A549 (cell line): ENCODE data around the gene FATE1. TPM values are rescaled to one million over a fixed set of nuclear protein-coding genes. Genes with fewer than 3 reads are reported as not detected.

Experiments used
- ATAC-seq, 2 experiments: fragments of 200-7000 bp in 1 of 2; fragments of >200 bp in 1 of 2; cut with Nextera tagmentation in 1 of 2; cut with Tn5 transposase in 1 of 2; 3 replicates each; pipeline versions ENCODE4 v1.8.0 to v1.9.1; 2018 to 2020; ENCODE audit warnings: mild to moderate bottlenecking in 1 of 2, moderate library complexity in 1 of 2
- CTCF ChIA-PET: fragments of 300-600 bp; sonication (Branson Sonifier 250); formaldehyde crosslinking; extraction: SDS; loops from one replicate; lab custom pipeline; 2021; ENCODE audit warnings: antibody characterized with exemption, inconsistent platforms; lab: Yijun Ruan, JAX
- POLR2A ChIA-PET: fragments of 350-600 bp; formaldehyde crosslinking; extraction: SDS; loops from one replicate; lab custom pipeline; 2021; ENCODE audit warnings: antibody characterized with exemption, inconsistent platforms; lab: Yijun Ruan, JAX
- DNase-seq, 2 experiments: peaks; one replicate each; pipeline versions ENCODE4 v3.0.0 to v3.0.0-alpha.2; 2011 to 2016; ENCODE audit warnings: low read depth in 1 of 2, low spot score in 1 of 2
- FAIRE-seq: peaks from 2 replicates; lab custom pipeline; 2011; peaks lifted over from hg19 to GRCh38; lab: Jason Lieb, UNC
- H3K27ac ChIP-seq, 2 experiments: fragments of >200 bp; sonication (Bioruptor Twin); formaldehyde crosslinking; 3 replicates each; pipeline ENCODE4 v1.5.1; 2016 to 2017
- H3K4me1 ChIP-seq: fragments of >200 bp; sonication (Bioruptor Twin); formaldehyde crosslinking; 3 replicates; pipeline ENCODE4 v1.6.1; 2016
- H3K4me2 ChIP-seq: fragments of >200 bp; sonication (Bioruptor Twin); formaldehyde crosslinking; 3 replicates; pipeline ENCODE4 v1.6.1; 2016
- H3K4me3 ChIP-seq: fragments of >200 bp; sonication (Bioruptor Twin); formaldehyde crosslinking; 3 replicates; pipeline ENCODE4 v1.5.1; 2016
- H3K9me3 ChIP-seq: fragments of >200 bp; sonication (Bioruptor Twin); formaldehyde crosslinking; 3 replicates; pipeline ENCODE4 v1.6.1; 2016
- CEBPB ChIP-seq, 2 experiments: fragments of >200 bp in 1 of 2; sonication (Bioruptor Twin) in 1 of 2; formaldehyde crosslinking in 1 of 2; IDR thresholded peaks; 2 replicates each; pipeline ENCODE4 v1.6.1; 2012 to 2016
- HEYL ChIP-seq: fragments of 250-450 bp; sonication (Bioruptor Pico); IDR thresholded peaks from 2 replicates; pipeline ENCODE4 v1.8.0; 2021; ENCODE audit warnings: mild to moderate bottlenecking, moderate library complexity
- JUNB ChIP-seq: fragments of >200 bp; sonication (Bioruptor Twin); formaldehyde crosslinking; IDR thresholded peaks from 2 replicates; pipeline ENCODE4 v1.6.1; 2016
- KDM1A ChIP-seq: fragments of 200-600 bp; sonication (generic); IDR thresholded peaks from 2 replicates; pipeline ENCODE4 v1.6.1; 2016; ENCODE audit warnings: low read depth, mild to moderate bottlenecking
- MAFK ChIP-seq: fragments of 450-650 bp; IDR thresholded peaks from 2 replicates; pipeline ENCODE4 v1.6.1; 2014; ENCODE audit not compliant: partially characterized antibody
- MAZ ChIP-seq: fragments of 150-350 bp; IDR thresholded peaks from 2 replicates; pipeline ENCODE4 v1.6.1; 2014; ENCODE audit warnings: antibody characterized with exemption, low read depth, low read length, borderline replicate concordance
- NPAS2 ChIP-seq: fragments of 250-450 bp; sonication (Bioruptor Pico); IDR thresholded peaks from 2 replicates; pipeline ENCODE4 v1.8.0; 2022; ENCODE audit warnings: mild to moderate bottlenecking, moderate library complexity, borderline replicate concordance
- POLR2A ChIP-seq: IDR thresholded peaks from 2 replicates; pipeline ENCODE4 v1.6.1; 2012; ENCODE audit warnings: mild to moderate bottlenecking, low read length
- POLR2AphosphoS2 ChIP-seq: conservative IDR thresholded peaks from 2 replicates; pipeline ENCODE4 v1.6.1; 2012; ENCODE audit warnings: low read length, improper control_type of control experiment, inconsistent platforms
- RAD21 ChIP-seq, 2 experiments: fragments of >200 bp in 1 of 2; sonication (Bioruptor Twin) in 1 of 2; formaldehyde crosslinking in 1 of 2; IDR thresholded peaks in 1 of 2; conservative IDR thresholded peaks in 1 of 2; 2 replicates in 1 of 2; 3 replicates in 1 of 2; pipeline ENCODE4 v1.6.1; 2012 to 2018; ENCODE audit warnings: inconsistent platforms in 1 of 2
- SMC3 ChIP-seq: fragments of >200 bp; sonication (Bioruptor Twin); formaldehyde crosslinking; IDR thresholded peaks from 3 replicates; pipeline ENCODE4 v1.6.1; 2018; ENCODE audit warnings: inconsistent platforms
- ZNF302 ChIP-seq: fragments of 250-450 bp; sonication (Bioruptor Pico); IDR thresholded peaks from 2 replicates; pipeline ENCODE4 v1.9.0; 2021; ENCODE audit warnings: inconsistent platforms, mild to moderate bottlenecking, moderate library complexity
- WGBS: methylation state at CpG from one replicate; pipeline ENCODE4 v1.1.6; 2017; ENCODE audit errors: missing lambda C conversion rate; 5-methylcytosine and 5-hydroxymethylcytosine counted together
- polyA plus RNA-seq, 4 experiments: library from polyadenylated mRNA; depleted of rRNA in 3 of 4; stranded (reverse); fragments of >200 nt; fragmentation: RNase III in 1 of 4; extraction: RNeasy Plus Mini Kit Qiagen cat#74134 plus additional on column Dnase treatment in 1 of 4; gene quantifications; 2 replicates in 3 of 4; 3 replicates in 1 of 4; pipeline ENCODE4 v1.2.3, GENCODE V29; 2011 to 2017
- TF ChIP-seq, protein P1 (sequence below): fragments of 200-600 bp; sonication (generic); IDR thresholded peaks from 2 replicates; pipeline ENCODE4 v1.6.1; 2016; ENCODE audit warnings: antibody characterized with exemption, mild to moderate bottlenecking, moderate library complexity
- TF ChIP-seq, protein P2 (sequence below): IDR thresholded peaks from 2 replicates; pipeline ENCODE4 v1.6.1; 2012
- TF ChIP-seq, protein P3 (sequence below): fragments of >200 bp; sonication (Bioruptor Twin); formaldehyde crosslinking; IDR thresholded peaks from 3 replicates; pipeline ENCODE4 v1.6.1; 2016

Gene FATE1
- polyA plus RNA-seq, 2 of the 4 experiments (the other 2 are of a cell fraction): not detected

- TF ChIP-seq, protein P1, sequence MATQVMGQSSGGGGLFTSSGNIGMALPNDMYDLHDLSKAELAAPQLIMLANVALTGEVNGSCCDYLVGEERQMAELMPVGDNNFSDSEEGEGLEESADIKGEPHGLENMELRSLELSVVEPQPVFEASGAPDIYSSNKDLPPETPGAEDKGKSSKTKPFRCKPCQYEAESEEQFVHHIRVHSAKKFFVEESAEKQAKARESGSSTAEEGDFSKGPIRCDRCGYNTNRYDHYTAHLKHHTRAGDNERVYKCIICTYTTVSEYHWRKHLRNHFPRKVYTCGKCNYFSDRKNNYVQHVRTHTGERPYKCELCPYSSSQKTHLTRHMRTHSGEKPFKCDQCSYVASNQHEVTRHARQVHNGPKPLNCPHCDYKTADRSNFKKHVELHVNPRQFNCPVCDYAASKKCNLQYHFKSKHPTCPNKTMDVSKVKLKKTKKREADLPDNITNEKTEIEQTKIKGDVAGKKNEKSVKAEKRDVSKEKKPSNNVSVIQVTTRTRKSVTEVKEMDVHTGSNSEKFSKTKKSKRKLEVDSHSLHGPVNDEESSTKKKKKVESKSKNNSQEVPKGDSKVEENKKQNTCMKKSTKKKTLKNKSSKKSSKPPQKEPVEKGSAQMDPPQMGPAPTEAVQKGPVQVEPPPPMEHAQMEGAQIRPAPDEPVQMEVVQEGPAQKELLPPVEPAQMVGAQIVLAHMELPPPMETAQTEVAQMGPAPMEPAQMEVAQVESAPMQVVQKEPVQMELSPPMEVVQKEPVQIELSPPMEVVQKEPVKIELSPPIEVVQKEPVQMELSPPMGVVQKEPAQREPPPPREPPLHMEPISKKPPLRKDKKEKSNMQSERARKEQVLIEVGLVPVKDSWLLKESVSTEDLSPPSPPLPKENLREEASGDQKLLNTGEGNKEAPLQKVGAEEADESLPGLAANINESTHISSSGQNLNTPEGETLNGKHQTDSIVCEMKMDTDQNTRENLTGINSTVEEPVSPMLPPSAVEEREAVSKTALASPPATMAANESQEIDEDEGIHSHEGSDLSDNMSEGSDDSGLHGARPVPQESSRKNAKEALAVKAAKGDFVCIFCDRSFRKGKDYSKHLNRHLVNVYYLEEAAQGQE: no peak
- no peak for TF ChIP-seq ZNF302 (CRISPR knock-in tag)
- TF ChIP-seq, protein P2, sequence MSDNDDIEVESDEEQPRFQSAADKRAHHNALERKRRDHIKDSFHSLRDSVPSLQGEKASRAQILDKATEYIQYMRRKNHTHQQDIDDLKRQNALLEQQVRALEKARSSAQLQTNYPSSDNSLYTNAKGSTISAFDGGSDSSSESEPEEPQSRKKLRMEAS: no peak
- TF ChIP-seq NPAS2 (CRISPR knock-in tag): no peak
- TF ChIP-seq, all 56 proteins: peak for 0
These were observed 27.1 kb upstream of the FATE1 start (continued) for GRCh38 chrX:151688695-151689094.

GRCh38 chrX:151692825-151693224 lies 23.0 kb upstream of the FATE1 start:
- H3K4me2 ChIP-seq: no peak overlapping the region
- CTCF ChIA-PET: no interaction called here
- ATAC-seq (no peak), FAIRE-seq (no peak), DNase-seq (no peak)
- no peaks in the 10 kb centered on the region for H3K4me1 ChIP-seq
- no peak overlapping the region for H3K4me3 ChIP-seq
- whole genome bisulfite sequencing: 43% methylated on average over 4 of the region's 6 CpGs
- TF ChIP-seq NPAS2 (CRISPR knock-in tag): no peak
- no peak for TF ChIP-seq HEYL (CRISPR knock-in tag)
- no peak for TF ChIP-seq KDM1A
- TF ChIP-seq, protein P3, sequence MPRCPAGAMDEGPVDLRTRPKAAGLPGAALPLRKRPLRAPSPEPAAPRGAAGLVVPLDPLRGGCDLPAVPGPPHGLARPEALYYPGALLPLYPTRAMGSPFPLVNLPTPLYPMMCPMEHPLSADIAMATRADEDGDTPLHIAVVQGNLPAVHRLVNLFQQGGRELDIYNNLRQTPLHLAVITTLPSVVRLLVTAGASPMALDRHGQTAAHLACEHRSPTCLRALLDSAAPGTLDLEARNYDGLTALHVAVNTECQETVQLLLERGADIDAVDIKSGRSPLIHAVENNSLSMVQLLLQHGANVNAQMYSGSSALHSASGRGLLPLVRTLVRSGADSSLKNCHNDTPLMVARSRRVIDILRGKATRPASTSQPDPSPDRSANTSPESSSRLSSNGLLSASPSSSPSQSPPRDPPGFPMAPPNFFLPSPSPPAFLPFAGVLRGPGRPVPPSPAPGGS: no peak
- no peak for TF ChIP-seq POLR2AphosphoS2
- TF ChIP-seq JUNB: no peak
- TF ChIP-seq RAD21 (conservative IDR thresholded peaks at IDR 0.05 in 1 of 2, IDR thresholded peaks at IDR 0.05 in 1 of 2): no peak
- TF ChIP-seq MAZ: no peak
- POLR2A ChIA-PET: no interaction called here
- H3K27ac ChIP-seq: no peak overlapping the region
- H3K9me3 ChIP-seq: no peaks in the 10 kb centered on the region

GRCh38 chrX:151694121-151694520 lies 21.7 kb upstream of the FATE1 start:
- H3K9me3 ChIP-seq: no peaks in the 10 kb centered on the region
- TF ChIP-seq, protein P1: no peak
- TF ChIP-seq CEBPB (IDR thresholded peaks at IDR 0.05): no peak
- no peak for TF ChIP-seq SMC3
- TF ChIP-seq MAFK: no peak
- TF ChIP-seq POLR2A: no peak
- TF ChIP-seq, all 56 proteins: peak for 0
- ATAC-seq (no peak), FAIRE-seq (no peak), DNase-seq (no peak)
- Histone ChIP-seq H3K4me2 (no peak overlapping the region), H3K4me3 (no peak overlapping the region), H3K27ac (no peak overlapping the region), H3K4me1 (no peaks in the 10 kb centered on the region)
- CTCF ChIA-PET: no interaction called here
- POLR2A ChIA-PET: no interaction called here
- 60% methylated on average over 11 of the region's 12 CpGs for WGBS
